GM21825 (cell line): ENCODE measurements around the gene IL4I1.
"Not testable (repeated sequence)": the region's sequence is repeated elsewhere in the genome, so short reads cannot be mapped to it uniquely, and the experiment has no call there.

Experiments
- ATAC-seq: cut with Tn5 transposase; IDR thresholded peaks from one replicate; pipeline ENCODE4 v1.9.1; 2021; ENCODE audit warnings: mild to moderate bottlenecking, moderate library complexity; ENCODE audit not compliant: unreplicated experiment

Gene IL4I1, protein sequence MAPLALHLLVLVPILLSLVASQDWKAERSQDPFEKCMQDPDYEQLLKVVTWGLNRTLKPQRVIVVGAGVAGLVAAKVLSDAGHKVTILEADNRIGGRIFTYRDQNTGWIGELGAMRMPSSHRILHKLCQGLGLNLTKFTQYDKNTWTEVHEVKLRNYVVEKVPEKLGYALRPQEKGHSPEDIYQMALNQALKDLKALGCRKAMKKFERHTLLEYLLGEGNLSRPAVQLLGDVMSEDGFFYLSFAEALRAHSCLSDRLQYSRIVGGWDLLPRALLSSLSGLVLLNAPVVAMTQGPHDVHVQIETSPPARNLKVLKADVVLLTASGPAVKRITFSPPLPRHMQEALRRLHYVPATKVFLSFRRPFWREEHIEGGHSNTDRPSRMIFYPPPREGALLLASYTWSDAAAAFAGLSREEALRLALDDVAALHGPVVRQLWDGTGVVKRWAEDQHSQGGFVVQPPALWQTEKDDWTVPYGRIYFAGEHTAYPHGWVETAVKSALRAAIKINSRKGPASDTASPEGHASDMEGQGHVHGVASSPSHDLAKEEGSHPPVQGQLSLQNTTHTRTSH

DNA sequence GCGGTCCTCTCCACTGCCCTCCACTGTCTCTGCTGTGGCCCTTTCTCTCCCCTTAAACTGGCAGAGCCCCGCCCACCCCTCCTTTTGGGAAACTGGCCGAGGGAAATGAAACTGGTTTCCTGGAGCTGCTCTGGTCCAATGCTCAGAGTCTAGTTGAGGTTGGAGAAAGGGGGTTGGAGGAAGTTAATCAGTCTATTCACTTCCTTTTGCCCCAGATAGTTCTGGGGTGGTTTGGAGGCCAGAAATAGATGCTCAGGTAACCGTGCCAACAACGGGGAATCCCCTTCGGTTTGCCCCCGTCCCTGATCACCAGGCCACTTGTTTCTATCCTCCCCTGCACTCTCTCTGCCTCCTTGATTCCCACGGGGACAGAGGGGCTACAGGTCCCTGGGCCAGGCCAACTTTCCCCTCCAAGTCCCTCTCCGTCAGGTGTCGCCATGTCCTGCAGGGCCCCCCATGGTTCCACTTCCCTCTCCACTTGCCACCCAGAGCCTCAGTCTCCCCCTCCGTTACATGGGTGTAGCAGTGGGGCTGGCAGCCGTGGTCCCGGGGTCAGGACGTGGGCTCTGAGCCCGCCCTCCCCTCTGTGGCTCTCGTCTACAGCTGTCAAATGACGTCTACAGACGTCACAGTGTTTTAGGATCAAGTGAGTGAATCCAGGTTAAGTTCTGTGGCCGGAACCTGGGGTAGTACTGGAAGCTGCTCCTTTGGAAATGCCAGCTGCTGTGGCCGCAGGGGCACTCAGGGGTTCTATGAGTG lies at the start of gene IL4I1:
Gene IL4I1, minus strand, starts transcription at position 25 of the 759 bp plus-strand sequence. CDS start 727 bp downstream, outside the sequence.
- ATAC-seq: peak; percentile 43

DNA sequence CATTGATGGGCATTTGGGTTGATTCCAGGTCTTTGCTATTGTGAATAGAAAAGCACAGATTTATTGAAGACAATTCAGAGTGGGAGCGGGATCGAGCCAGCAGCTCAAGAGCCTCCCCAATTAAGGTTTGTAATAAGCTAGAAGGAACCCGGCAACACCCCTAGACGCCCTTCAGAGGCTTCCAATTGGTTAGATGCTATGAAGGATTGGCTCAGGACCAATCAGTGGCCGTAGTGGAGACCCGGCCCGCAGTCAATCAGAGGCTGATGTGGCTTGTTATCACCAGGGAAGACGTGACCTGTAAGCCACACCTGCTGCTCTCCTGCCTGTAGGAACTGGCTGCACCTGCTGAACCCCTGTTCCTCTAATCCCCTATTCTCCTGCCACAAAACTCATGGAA lies 49.7 kb upstream of the IL4I1 start:
- no peak for ATAC-seq

DNA sequence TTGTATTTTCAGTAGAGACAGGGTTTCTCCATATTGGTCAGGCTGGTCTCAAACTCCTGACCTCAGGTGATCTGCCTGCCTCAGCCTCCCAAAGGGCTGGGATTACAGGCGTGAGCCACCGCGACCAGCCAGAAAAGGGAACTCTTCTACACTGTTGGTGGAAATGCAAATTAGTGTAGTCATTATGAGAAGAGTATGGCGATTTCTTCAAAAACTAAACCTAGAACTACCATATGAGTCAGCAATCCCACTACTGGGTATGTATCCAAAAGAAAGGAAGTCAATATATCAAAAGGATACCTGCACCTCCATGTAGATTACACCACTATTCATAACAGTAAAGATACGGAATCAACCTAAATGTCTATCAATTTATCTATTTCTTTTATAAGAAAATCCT lies 47.9 kb upstream of the IL4I1 start:
- ATAC-seq: not testable (repeated sequence)

DNA sequence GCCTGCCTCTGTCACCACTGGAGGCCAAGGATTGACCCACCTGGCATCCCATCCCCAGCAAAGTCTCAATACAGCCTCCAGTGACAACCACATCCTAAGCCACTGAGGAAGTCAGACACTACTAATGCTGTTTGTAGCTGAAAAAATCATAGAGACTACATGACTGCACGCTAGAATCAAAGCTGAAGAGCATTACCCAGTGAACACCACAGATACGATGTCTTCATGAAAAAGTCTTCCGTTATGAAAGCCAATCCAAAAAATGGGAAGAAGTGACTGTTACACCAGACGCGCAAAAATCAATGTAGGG lies 43.8 kb upstream of the IL4I1 start:
- ATAC-seq: no peak

DNA sequence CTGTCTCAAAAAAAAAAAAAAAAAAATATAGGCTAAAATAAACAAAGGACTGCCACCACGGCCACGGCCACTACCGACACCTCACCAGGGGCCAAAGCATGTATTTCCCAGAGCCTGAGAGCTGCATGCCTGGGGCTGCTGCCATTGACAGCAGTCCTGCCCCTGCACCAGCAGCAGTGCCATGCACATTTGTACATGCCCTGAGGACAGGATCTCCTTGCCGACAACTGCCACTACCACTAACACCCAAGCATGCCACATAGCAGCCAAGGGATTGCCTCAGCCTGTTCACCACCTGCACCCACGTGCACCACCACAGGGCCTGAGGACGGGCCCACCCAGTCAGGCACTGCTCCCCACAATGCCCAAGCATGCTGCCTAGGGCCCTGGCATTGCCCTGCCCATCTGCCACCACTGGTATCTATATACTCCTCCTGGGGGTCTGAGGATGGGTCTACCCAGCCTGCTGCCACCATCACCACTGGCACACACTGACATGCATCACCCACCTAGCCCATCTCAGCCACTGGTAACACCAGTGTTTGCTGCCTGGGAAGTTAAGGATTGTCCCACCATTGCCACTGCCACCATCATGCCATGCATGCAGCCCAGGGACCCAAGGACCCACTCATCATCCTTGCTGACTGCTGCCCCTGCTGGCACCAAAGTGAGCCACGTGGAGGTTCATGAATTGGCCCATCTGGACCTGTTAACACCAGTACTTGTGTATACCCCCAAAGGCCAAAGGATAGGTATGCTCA lies 43.2 kb upstream of the IL4I1 start:
- no peak for ATAC-seq

DNA sequence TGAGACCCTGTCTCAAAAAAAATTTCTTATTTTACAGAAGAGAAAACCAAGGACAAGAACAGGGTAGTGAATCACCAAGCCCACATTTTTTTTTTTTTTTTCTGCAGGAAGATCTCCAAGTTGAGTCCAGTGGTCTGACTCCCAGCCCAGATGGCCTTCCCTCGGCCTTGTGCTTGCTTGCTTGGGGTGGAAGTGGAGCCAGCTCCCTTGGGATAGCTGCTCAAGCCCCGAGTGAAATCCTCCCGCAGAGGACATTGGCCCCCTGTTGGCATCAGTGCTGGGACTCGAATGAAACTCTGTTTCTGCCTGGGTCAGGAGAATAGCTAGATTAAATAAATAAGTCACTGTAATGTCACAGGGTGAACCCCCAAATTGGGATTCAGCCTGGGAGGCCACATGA lies 42.0 kb upstream of the IL4I1 start:
- ATAC-seq: no peak

DNA sequence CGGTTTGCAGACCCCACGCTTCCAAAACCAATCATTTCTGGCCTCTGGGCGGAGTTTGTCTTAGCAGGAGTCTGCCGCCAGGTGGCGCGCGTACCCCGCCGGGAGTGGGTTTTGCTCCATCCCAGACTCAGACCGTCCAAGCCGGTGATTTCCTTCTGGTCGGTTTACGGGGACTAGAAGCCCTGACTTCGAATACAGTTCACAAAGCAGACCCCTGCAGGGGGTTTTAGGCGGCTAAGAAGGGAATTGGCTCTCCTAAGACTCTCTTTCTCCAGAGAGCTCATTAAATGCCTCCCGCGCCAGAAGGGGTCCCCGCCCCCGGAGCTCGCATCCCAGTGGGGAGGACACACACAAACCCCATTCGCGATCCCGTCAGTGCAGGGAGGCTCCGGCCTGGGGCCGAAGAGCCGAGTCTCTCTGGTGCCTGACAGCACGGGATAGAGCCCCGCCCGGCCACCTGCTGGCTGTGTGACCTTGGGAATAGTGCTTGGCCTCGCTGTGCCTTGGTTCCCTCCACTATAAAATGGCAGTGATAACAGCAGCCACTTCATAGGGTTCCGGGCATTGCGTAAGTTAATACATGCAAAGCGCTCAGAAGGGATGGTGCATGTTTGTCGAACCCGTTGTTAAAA lies 41.2 kb upstream of the IL4I1 start:
- no peak for ATAC-seq

DNA sequence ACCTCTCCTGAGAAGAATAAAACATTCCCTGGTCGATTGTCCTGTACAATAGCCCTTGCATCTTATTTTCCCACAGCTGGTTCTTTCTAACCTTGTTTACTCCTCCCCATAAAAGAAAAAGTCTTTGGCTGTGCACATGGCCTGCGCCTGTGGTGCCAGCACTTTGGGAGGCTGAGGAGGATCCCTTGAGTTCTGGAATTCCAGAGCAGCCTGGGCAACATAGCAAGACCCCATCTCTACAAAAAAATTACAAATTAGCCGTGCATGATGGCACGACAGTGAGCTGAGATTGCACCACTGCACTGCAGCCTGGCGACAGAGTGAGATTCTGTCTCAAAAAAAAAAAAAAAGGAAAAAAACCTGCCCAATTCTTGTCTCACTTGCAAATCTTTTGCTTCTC lies 39.9 kb upstream of the IL4I1 start:
- ATAC-seq: no peak

DNA sequence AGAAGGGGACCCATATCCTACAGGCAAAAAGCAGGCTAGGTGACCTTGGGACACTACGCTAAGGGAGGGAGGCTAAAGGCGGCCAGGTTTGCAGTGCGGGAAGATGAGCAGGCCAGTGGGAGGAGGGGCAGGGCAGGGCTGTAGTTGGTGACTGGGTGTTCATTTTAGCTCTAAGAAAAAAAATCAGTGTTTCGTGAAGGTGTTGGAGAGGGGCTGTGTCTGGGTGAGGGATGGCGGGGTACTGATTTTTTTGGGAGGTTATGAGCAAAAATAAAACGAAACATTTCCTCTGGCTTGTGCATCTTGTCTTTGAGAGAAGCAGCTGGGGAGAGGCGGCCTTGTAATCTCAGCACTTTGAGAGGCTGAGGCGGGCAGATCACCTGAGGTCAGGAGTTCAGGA lies 37.0 kb upstream of the IL4I1 start:
- ATAC-seq: no peak

DNA sequence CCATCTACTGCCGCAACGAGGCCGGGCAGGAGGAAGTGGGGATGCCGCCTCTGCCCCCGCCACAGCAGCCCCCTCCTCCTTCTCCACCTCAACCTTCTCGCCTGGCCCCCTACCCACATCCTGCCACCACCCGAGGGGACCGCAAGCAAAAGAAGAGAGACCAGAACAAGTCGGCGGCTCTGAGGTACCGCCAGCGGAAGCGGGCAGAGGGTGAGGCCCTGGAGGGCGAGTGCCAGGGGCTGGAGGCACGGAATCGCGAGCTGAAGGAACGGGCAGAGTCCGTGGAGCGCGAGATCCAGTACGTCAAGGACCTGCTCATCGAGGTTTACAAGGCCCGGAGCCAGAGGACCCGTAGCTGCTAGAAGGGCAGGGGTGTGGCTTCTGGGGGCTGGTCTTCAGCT lies 36.0 kb upstream of the IL4I1 start:
- ATAC-seq: no peak

DNA sequence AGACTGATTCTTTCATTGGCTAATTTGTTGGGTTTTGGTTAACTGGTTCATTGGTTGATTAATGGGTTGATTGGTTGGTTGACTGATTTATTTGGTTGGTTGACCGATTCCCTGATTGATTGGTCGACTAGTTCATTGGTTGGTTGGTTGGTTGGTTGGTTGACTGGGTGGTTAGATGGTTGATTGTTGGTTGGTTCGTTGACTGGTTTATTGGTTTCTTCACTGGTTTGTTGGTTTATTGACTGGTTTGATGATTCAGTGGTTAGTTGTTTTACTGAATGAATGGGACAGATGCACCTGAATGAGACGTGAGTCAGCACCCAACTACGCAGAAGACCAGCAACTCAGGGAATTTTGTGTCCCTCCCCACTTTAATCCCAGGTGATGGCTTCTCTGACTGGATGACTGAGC lies 35.4 kb upstream of the IL4I1 start:
- no peak for ATAC-seq

DNA sequence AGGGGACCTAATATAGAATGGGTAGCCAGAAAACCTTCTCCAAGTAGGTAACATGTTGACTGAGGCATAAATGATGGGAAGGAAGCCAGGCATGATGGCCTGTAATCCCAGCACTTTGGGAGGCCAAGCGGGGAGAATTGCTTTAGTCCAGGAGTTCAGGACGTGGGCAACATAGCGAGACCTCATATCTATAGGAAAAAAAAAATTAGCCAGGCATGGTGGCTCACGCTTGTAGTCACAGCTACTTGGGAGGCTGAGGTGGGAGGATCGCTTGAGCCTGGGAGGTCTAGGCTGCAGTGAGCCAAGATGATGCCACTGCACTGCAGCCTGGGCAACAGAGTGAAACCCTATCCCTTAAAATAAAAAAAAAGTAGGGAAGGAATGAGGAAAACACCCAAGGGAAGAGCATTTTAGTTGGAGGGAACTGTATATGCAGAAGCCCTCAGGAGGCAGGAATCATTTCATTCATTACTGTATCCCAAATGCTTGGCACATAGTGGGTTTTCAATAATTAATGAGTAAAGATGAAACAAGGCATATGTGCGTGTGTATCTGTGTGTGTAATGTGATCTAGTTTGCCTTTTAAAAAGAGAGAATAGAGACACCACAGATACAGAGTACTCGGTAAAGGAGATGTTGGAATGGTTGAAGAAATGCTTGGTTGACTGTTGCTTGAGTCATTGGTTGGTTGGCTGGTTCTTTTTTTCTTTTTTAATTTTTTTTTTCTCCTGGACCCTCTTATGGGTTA lies 34.8 kb upstream of the IL4I1 start:
- ATAC-seq: no peak

DNA sequence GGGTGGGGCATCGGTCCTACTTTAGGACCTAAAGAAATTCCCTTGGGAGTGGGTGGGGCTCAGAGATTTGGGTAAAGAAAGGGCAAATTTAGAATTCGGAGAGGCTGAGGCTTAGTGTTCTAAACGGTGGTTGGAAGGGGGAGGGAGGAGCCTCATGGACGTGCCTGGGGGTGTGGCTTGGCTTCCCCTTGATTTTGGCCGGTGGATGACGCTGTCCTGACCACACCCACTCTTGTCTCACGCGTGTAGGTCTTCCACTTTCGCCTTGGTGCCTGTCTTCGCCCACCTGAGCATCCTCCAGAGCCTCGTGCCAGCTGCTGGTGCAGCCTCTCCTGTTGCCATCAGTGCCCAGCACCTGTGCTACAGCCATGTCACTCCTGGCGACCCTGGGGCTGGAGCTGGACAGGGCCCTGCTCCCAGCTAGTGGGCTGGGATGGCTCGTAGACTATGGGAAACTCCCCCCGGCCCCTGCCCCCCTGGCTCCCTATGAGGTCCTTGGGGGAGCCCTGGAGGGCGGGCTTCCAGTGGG lies 33.9 kb upstream of the IL4I1 start:
- no peak for ATAC-seq

DNA sequence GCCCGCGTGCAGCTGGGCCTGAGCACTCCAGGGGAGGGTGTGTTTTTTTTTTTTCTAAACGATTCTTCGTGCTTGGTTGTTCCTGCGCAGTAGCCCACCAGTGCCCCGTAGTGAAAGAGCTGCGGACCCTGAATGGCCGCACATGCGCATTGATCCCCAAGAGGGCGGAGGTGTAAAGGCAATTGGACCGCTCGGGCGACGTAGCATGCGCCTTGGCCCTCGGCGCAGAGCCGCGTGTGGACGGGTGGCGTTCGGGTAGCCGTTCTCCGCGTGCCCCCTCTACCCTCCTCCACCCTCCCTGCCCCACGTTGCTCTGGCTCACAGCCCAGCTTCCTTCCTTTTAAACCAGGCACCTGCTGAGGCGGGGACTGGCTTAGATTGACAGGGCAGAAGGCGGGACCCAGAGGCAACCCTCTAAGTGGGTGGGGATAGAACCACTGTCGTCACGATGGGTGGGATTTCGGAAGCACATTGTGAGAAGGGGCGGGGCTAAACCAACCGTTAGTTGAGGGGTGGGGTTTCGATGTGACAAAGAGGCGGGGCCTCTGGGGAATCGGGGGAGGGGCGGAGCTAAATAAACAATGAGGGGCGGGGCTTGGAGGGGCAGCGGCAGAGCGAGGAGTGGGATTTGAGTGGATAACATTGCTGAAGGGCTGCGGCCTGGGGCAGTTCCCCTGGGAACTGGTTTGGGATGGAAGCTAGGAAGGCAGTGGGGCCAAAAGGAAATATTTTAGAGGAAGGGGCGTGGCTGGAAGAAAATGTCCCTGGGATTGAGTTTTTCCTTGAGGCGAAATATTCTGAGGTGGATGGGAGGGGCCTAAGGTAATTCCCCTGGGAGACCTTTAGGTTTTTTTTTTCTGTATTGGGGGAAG lies 33.2 kb upstream of the IL4I1 start:
- peak; percentile 65 for ATAC-seq

DNA sequence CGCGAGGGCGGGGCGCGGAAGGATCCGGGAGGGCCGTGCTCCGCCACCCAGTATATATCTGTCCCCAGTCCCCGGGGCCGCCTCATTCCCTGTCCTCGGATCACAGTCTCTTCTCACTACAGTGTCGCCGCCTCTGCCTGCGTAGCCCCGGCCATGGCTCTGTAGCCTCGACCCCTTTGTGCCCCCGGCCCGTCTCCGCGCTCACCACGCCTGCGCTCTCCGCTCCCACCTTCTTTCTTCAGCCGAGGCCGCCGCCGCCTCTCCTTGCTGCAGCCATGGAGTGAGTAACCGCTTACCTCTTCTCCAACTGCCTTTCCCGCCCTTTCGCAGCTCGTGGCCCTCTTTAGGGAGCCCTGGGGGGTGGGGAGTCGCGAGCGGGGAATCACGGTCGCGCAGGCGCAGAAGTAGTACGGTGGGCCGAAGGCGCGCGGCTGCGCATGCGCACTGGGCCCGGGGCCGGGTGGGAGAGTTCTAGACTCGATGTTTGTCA lies 32.5 kb upstream of the IL4I1 start, which contains the start of the genes ATF5 and NUP62:
Gene ATF5, plus strand, starts transcription at position 85 of the 490 bp plus-strand sequence. CDS start 1,646 bp downstream, outside the sequence.
Gene NUP62, minus strand, starts transcription at position 384 of the 490 bp plus-strand sequence. CDS start 19,697 bp downstream, outside the sequence.
- ATAC-seq: peak; percentile 34

DNA sequence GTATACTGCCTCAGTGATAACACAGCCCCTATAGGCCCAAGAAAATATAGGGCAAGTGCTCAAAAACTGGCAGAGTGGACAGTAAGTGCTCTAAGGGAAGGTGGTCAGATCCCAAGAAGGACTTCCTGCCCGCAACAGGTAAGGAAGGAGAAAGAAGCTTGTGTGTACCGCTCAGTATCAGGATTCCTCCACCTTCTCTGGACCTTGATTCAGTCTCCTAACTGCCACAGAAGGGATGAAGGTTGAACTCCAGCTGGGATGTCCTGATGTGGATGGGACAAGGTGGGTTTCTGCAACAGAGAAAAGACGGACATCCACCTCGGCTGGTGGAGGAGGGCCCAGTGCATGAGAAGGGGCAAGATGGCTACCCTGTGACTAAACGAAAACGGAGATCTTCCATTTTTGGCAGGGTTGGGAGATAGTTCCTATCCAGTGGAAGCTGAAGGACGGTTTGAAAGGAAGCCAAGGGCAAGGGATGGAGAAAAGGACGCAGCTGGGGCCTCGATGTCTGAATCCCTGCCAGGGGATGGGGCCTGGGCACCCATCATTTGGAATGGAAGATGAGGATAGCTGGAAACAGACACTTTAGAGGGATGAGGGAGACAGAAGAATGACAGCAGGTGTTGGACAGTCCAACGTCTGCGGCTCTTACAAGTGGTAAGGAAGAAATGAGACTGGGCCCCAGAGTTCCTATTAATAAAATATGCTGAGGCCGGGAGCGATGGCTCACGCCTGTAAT lies 31.0 kb upstream of the IL4I1 start:
- ATAC-seq: no peak

DNA sequence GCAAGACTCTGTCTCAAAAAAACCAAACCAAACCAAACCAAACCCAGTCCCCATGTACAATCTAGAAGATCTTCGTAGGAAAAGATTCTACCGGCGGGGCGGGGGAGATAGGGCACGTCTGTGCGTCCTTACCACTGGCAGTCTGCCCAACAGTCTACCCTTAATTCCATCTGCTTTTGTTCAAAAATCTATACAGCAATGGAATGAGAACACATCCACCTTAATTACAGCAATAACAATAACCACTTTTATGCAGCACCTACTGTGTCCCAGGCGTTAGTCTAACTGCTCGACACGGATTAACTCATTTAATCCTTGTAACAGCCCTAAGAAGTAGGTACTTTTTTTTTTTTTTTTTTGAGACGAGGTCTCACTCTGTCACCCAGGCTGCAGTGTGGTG lies 29.8 kb upstream of the IL4I1 start:
- no peak for ATAC-seq

DNA sequence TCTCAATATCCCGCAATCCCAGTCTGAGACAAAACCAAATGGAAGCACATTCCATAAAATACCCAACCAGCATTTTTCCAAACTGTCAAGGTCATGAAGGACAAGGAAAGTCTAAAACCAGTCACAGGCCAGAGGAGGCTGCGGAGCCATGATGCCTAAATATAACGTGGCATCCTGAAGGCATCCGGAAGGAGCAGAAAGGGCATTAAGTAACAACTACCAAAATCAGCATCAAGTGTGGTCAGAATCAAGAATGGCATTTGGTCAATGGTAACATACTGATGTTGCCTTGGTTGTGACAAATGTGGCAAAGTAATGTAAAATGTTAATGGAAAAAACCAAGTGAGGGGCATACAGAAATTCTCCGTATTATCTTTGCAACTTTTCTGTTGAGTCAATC lies 28.8 kb upstream of the IL4I1 start:
- ATAC-seq: no peak
